ENCODE data around the gene GRPEL1.

GRPEL1 gene

GRCh38 chr4:7075962-7076695 is 8.3 kb upstream of the GRPEL1 start:
- H3K9me3 ChIP-seq (ENCODE audit: control insufficient read depth, insufficient read depth, low read length) = no peaks in the 10 kb centered on the region
- H3K36me3 ChIP-seq (ENCODE audit: control insufficient read depth, insufficient read depth, low read length) = no peaks in the 10 kb centered on the region
- no peak overlapping the region for H3K4me3 ChIP-seq (ENCODE audit: low read depth, low read length)
- H3K9ac ChIP-seq (ENCODE audit: low read depth, low read length) = no peak overlapping the region
- H3K4me1 ChIP-seq (ENCODE audit: control insufficient read depth, insufficient read depth, low read length) = no peaks in the 10 kb centered on the region
- H3K27ac ChIP-seq (ENCODE audit: low read depth, low read length) = no peak overlapping the region
- H3K27me3 ChIP-seq (ENCODE audit: control insufficient read depth, insufficient read depth, low read length) = no peaks in the 10 kb centered on the region

GRCh38 chr4:7074426-7074825 is 6.6 kb upstream of the GRPEL1 start:
- H3K27ac ChIP-seq (ENCODE audit: low read depth, low read length) = no peak overlapping the region

GRCh38 chr4:7073526-7074390 is 5.9 kb upstream of the GRPEL1 start:
- Histone ChIP-seq H3K4me1 (ENCODE audit: control insufficient read depth, insufficient read depth, low read length) (peaks cover 6% of the 10 kb centered on the region; the same call in 1 of the 2 replicates), H3K27ac (ENCODE audit: low read depth, low read length) (no peak overlapping the region), H3K9ac (ENCODE audit: low read depth, low read length) (no peak overlapping the region), H3K36me3 (ENCODE audit: control insufficient read depth, insufficient read depth, low read length) (no peaks in the 10 kb centered on the region), H3K4me3 (ENCODE audit: low read depth, low read length) (no peak overlapping the region), H3K9me3 (ENCODE audit: control insufficient read depth, insufficient read depth, low read length) (no peaks in the 10 kb centered on the region), H3K27me3 (ENCODE audit: control insufficient read depth, insufficient read depth, low read length) (peaks cover 11% of the 10 kb centered on the region)

More at GRCh38 chr4:7074426-7074825, 6.6 kb upstream of the GRPEL1 start:
- no peak overlapping the region for H3K4me3 ChIP-seq (ENCODE audit: low read depth, low read length)
- no peak overlapping the region for H3K9ac ChIP-seq (ENCODE audit: low read depth, low read length)
- H3K27me3 ChIP-seq (ENCODE audit: control insufficient read depth, insufficient read depth, low read length) = peaks cover 5% of the 10 kb centered on the region
- peaks cover under 1% of the 10 kb centered on the region; the same call in 1 of the 2 replicates for H3K4me1 ChIP-seq (ENCODE audit: control insufficient read depth, insufficient read depth, low read length)
- H3K9me3 ChIP-seq (ENCODE audit: control insufficient read depth, insufficient read depth, low read length) = no peaks in the 10 kb centered on the region
- H3K36me3 ChIP-seq (ENCODE audit: control insufficient read depth, insufficient read depth, low read length) = no peaks in the 10 kb centered on the region

GRCh38 chr4:7073059-7073458 is 5.2 kb upstream of the GRPEL1 start:
- Histone ChIP-seq H3K9me3 (ENCODE audit: control insufficient read depth, insufficient read depth, low read length) (no peaks in the 10 kb centered on the region), H3K27ac (ENCODE audit: low read depth, low read length) (no peak overlapping the region), H3K4me3 (ENCODE audit: low read depth, low read length) (no peak overlapping the region), H3K4me1 (ENCODE audit: control insufficient read depth, insufficient read depth, low read length) (peaks cover 6% of the 10 kb centered on the region; the same call in 1 of the 2 replicates), H3K9ac (ENCODE audit: low read depth, low read length) (no peak overlapping the region), H3K36me3 (ENCODE audit: control insufficient read depth, insufficient read depth, low read length) (no peaks in the 10 kb centered on the region), H3K27me3 (ENCODE audit: control insufficient read depth, insufficient read depth, low read length) (peaks cover 14% of the 10 kb centered on the region)

GRCh38 chr4:7070729-7071511 is 3.1 kb upstream of the GRPEL1 start:
- no peak overlapping the region for H3K4me3 ChIP-seq (ENCODE audit: low read depth, low read length)
- H3K9ac ChIP-seq (ENCODE audit: low read depth, low read length) = no peak overlapping the region
- peaks cover 10% of the 10 kb centered on the region for H3K4me1 ChIP-seq (ENCODE audit: control insufficient read depth, insufficient read depth, low read length)
- no peak overlapping the region for H3K27ac ChIP-seq (ENCODE audit: low read depth, low read length)
- H3K27me3 ChIP-seq (ENCODE audit: control insufficient read depth, insufficient read depth, low read length) = peaks cover 14% of the 10 kb centered on the region
- no peaks in the 10 kb centered on the region for H3K9me3 ChIP-seq (ENCODE audit: control insufficient read depth, insufficient read depth, low read length)
- no peaks in the 10 kb centered on the region; the same call in 1 of the 2 replicates for H3K36me3 ChIP-seq (ENCODE audit: control insufficient read depth, insufficient read depth, low read length)

GRCh38 chr4:7068883-7069282 is 1.0 kb upstream of the GRPEL1 start:
- Histone ChIP-seq H3K9ac (ENCODE audit: low read depth, low read length) (no peak overlapping the region), H3K4me1 (ENCODE audit: control insufficient read depth, insufficient read depth, low read length) (peaks cover 10% of the 10 kb centered on the region), H3K27me3 (ENCODE audit: control insufficient read depth, insufficient read depth, low read length) (peaks cover 14% of the 10 kb centered on the region), H3K4me3 (ENCODE audit: low read depth, low read length) (peak overlapping the region; percentile 81), H3K36me3 (ENCODE audit: control insufficient read depth, insufficient read depth, low read length) (peaks cover 12% of the 10 kb centered on the region), H3K9me3 (ENCODE audit: control insufficient read depth, insufficient read depth, low read length) (no peaks in the 10 kb centered on the region), H3K27ac (ENCODE audit: low read depth, low read length) (no peak overlapping the region)

GRCh38 chr4:7068279-7068842 is 497 bp upstream of the GRPEL1 start:
- Histone ChIP-seq H3K4me1 (ENCODE audit: control insufficient read depth, insufficient read depth, low read length) (peaks cover 10% of the 10 kb centered on the region), H3K27me3 (ENCODE audit: control insufficient read depth, insufficient read depth, low read length) (peaks cover 14% of the 10 kb centered on the region), H3K4me3 (ENCODE audit: low read depth, low read length) (peak overlapping the region; percentile 81), H3K36me3 (ENCODE audit: control insufficient read depth, insufficient read depth, low read length) (peaks cover 17% of the 10 kb centered on the region), H3K27ac (ENCODE audit: low read depth, low read length) (peak overlapping the region; percentile 59), H3K9ac (ENCODE audit: low read depth, low read length) (0 out of 2 replicates have a peak overlapping the region, but pooled peaks have one; percentile 22), H3K9me3 (ENCODE audit: control insufficient read depth, insufficient read depth, low read length) (no peaks in the 10 kb centered on the region)

GRCh38 chr4:7067126-7067451 is 775 bp downstream of the GRPEL1 start:
- no peaks in the 10 kb centered on the region for H3K9me3 ChIP-seq (ENCODE audit: control insufficient read depth, insufficient read depth, low read length)
- no peak overlapping the region for H3K27ac ChIP-seq (ENCODE audit: low read depth, low read length)
- H3K36me3 ChIP-seq (ENCODE audit: control insufficient read depth, insufficient read depth, low read length) = peaks cover 26% of the 10 kb centered on the region
- H3K4me1 ChIP-seq (ENCODE audit: control insufficient read depth, insufficient read depth, low read length) = peaks cover 10% of the 10 kb centered on the region
- H3K27me3 ChIP-seq (ENCODE audit: control insufficient read depth, insufficient read depth, low read length) = peaks cover 14% of the 10 kb centered on the region
- H3K4me3 ChIP-seq (ENCODE audit: low read depth, low read length) = peak overlapping the region; percentile 81
- H3K9ac ChIP-seq (ENCODE audit: low read depth, low read length) = peak overlapping the region; percentile 62; the same call in 1 of the 2 replicates

- Histone ChIP-seq H3K9me3 (ENCODE audit: control insufficient read depth, insufficient read depth, low read length) (no peaks in the 10 kb centered on the region), H3K9ac (ENCODE audit: low read depth, low read length) (no peak overlapping the region), H3K36me3 (ENCODE audit: control insufficient read depth, insufficient read depth, low read length) (peaks cover 32% of the 10 kb centered on the region), H3K4me3 (ENCODE audit: low read depth, low read length) (peak overlapping the region; percentile 81), H3K27ac (ENCODE audit: low read depth, low read length) (no peak overlapping the region), H3K27me3 (ENCODE audit: control insufficient read depth, insufficient read depth, low read length) (peaks cover 14% of the 10 kb centered on the region), H3K4me1 (ENCODE audit: control insufficient read depth, insufficient read depth, low read length) (peaks cover 10% of the 10 kb centered on the region)
Measured at GRCh38 chr4:7066493-7066892, 1.4 kb downstream of the GRPEL1 start.

GRCh38 chr4:7066006-7066405 is 1.9 kb downstream of the GRPEL1 start:
- Histone ChIP-seq H3K27me3 (ENCODE audit: control insufficient read depth, insufficient read depth, low read length) (peaks cover 14% of the 10 kb centered on the region), H3K9me3 (ENCODE audit: control insufficient read depth, insufficient read depth, low read length) (no peaks in the 10 kb centered on the region), H3K9ac (ENCODE audit: low read depth, low read length) (no peak overlapping the region), H3K4me1 (ENCODE audit: control insufficient read depth, insufficient read depth, low read length) (peaks cover 10% of the 10 kb centered on the region), H3K36me3 (ENCODE audit: control insufficient read depth, insufficient read depth, low read length) (peaks cover 37% of the 10 kb centered on the region), H3K27ac (ENCODE audit: low read depth, low read length) (no peak overlapping the region), H3K4me3 (ENCODE audit: low read depth, low read length) (no peak overlapping the region)
